ENCODE data around the gene SMCO2.

GRCh38 chr12:27524494-27524835, 77.9 kb downstream of the SMCO2 start:
- TF ChIP-seq POLR2AphosphoS5 (IDR thresholded peaks at IDR 0.05; ENCODE audit: low read depth, low read length), result no peak
- TF ChIP-seq TAF1 (IDR thresholded peaks at IDR 0.05; ENCODE audit: borderline replicate concordance, insufficient read depth, low read length), result no peak
- no peak for TF ChIP-seq SIN3A (IDR thresholded peaks at IDR 0.05; ENCODE audit: borderline replicate concordance, insufficient read depth, low read length)
